PC-3 (cell line): ENCODE data around the gene LSM3. TPM values are rescaled to one million over a fixed set of nuclear protein-coding genes. Genes with fewer than 3 reads are reported as not detected.

Experiments used
- ATAC-seq: fragments of 200-7000 bp; cut with Tn5 transposase; 2 replicates; pipeline ENCODE4 v1.9.1; 2020; ENCODE audit warnings: mild to moderate bottlenecking, moderate library complexity
- BruUV-seq: library from RNA; stranded (reverse); fragments of 400-500 nt; replicated peaks from 2 replicates; lab custom pipeline; 2021; lab: Mats Ljungman, UMichigan
- CTCF ChIA-PET: fragments of 300-600 bp; sonication (Branson Sonifier 250); formaldehyde crosslinking; loops from one replicate; lab custom pipeline; 2022; ENCODE audit warnings: antibody characterized with exemption; lab: Charles Lee
- POLR2A ChIA-PET: fragments of 300-600 bp; sonication (Branson Sonifier 250); formaldehyde crosslinking; loops from one replicate; lab custom pipeline; 2022; ENCODE audit warnings: antibody characterized with exemption; ENCODE audit not compliant: unreplicated experiment; lab: Charles Lee
- DNase-seq: peaks from one replicate; pipeline ENCODE4 v3.0.0-alpha.2; 2015
- H2AFZ ChIP-seq: fragments of 300-600 bp; sonication (generic); 2 replicates; pipeline ENCODE4 v1.6.0; 2016; ENCODE audit warnings: antibody characterized with exemption, low read length
- H3F3A ChIP-seq: fragments of 300-600 bp; sonication (generic); one replicate; pipeline ENCODE4 v1.6.0; 2017; ENCODE audit warnings: antibody characterized with exemption, low read length, control low read depth, mild to moderate bottlenecking; ENCODE audit not compliant: unreplicated experiment
- H3K27ac ChIP-seq: fragments of 300-600 bp; sonication (generic); 2 replicates; pipeline ENCODE4 v1.5.1; 2016; ENCODE audit warnings: mild to moderate bottlenecking, low read length
- H3K27me3 ChIP-seq: fragments of 300-600 bp; sonication (generic); 2 replicates; pipeline ENCODE4 v1.6.1; 2016; ENCODE audit warnings: low read length, mixed read lengths
- H3K36me3 ChIP-seq: fragments of 300-600 bp; sonication (generic); 2 replicates; pipeline ENCODE4 v1.6.1; 2016; ENCODE audit warnings: low read depth, mixed run types, low read length, mixed read lengths
- H3K4me1 ChIP-seq: fragments of 300-600 bp; sonication (generic); 2 replicates; pipeline ENCODE4 v1.5.1; 2016; ENCODE audit warnings: low read length; ENCODE audit not compliant: insufficient read depth
- H3K4me2 ChIP-seq: fragments of 300-600 bp; sonication (generic); 2 replicates; pipeline ENCODE4 v1.6.0; 2016; ENCODE audit warnings: low read length
- H3K4me3 ChIP-seq: fragments of 300-600 bp; sonication (generic); 2 replicates; pipeline ENCODE4 v1.5.1; 2016; ENCODE audit warnings: mild to moderate bottlenecking, low read length, mixed read lengths
- H3K79me2 ChIP-seq: fragments of 300-600 bp; sonication (generic); 2 replicates; pipeline ENCODE4 v1.6.1; 2017; ENCODE audit warnings: low read length, mixed read lengths
- H3K9ac ChIP-seq: fragments of 300-600 bp; sonication (generic); 2 replicates; pipeline ENCODE4 v1.6.0; 2016; ENCODE audit warnings: mild to moderate bottlenecking, low read length
- H3K9me2 ChIP-seq: fragments of 300-600 bp; sonication (generic); replicated peaks from 2 replicates; pipeline ENCODE4 v1.6.1; 2016; ENCODE audit warnings: mixed run types, low read length, mixed read lengths
- H3K9me3 ChIP-seq: fragments of 300-600 bp; sonication (generic); 2 replicates; pipeline ENCODE4 v1.6.1; 2016; ENCODE audit warnings: low read length, mixed read lengths
- H4K20me1 ChIP-seq: fragments of 300-600 bp; sonication (generic); 2 replicates; pipeline ENCODE4 v1.6.1; 2016; ENCODE audit warnings: low read length, mixed read lengths
- CTCF ChIP-seq: fragments of 300-600 bp; sonication (generic); conservative IDR thresholded peaks from 2 replicates; pipeline ENCODE4 v1.5.1; 2017; ENCODE audit warnings: antibody characterized with exemption, low read depth, mild to moderate bottlenecking, low read length
- EZH2 ChIP-seq: fragments of 300-600 bp; sonication (generic); IDR thresholded peaks from one replicate; pipeline ENCODE4 v1.6.1; 2017; ENCODE audit warnings: antibody characterized with exemption, mild to moderate bottlenecking, low read length; ENCODE audit not compliant: unreplicated experiment
- EZH2phosphoT487 ChIP-seq: fragments of 300-600 bp; sonication (generic); IDR thresholded peaks from 2 replicates; pipeline ENCODE4 v1.6.1; 2018; ENCODE audit warnings: mild to moderate bottlenecking, antibody characterized with exemption, low read length, borderline replicate concordance
- intact Hi-C: fragments of 100-400 bp; cut with micrococcal nuclease; formaldehyde crosslinking; loops from 2 replicates; pipeline ENCODE4 v1.9.0; 2023
- total RNA-seq: library from RNA; depleted of rRNA; stranded (reverse); fragments of >200 nt; gene quantifications from 2 replicates; pipeline ENCODE4 v1.2.3, GENCODE V29; 2014

Gene LSM3
- total RNA-seq, 1 experiment from 2014 or later, result 27.2 TPM

- TF ChIP-seq EZH2phosphoT487 (no peak), CTCF (no peak), EZH2 (no peak)
- no peaks in the 10 kb centered on the region for H3K9me2 ChIP-seq
- no peak overlapping the region for H3K27ac ChIP-seq
- no TSS peak for BruUV-seq
- H3K4me1 ChIP-seq, result no peaks in the 10 kb centered on the region
- H4K20me1 ChIP-seq, result no peaks in the 10 kb centered on the region
- ChIA-PET POLR2A (no interaction called here), CTCF (no interaction called here)
- DNase-seq (no peak), ATAC-seq (no peak)
- H3K9ac ChIP-seq, result no peak overlapping the region
- H3K4me3 ChIP-seq, result no peak overlapping the region
- H3K4me2 ChIP-seq, result no peak overlapping the region
- intact Hi-C loops, result no loop called here
- no peaks in the 10 kb centered on the region for H3K36me3 ChIP-seq
- no peak overlapping the region for H2AFZ ChIP-seq
- no peaks in the 10 kb centered on the region for H3F3A ChIP-seq
- H3K27me3 ChIP-seq, result no peaks in the 10 kb centered on the region
- no peaks in the 10 kb centered on the region for H3K9me3 ChIP-seq
- H3K79me2 ChIP-seq, result no peaks in the 10 kb centered on the region
Observed at GRCh38 chr3:14242490-14243311, 64.1 kb downstream of the LSM3 start.

- ChIA-PET CTCF (no interaction called here), POLR2A (no interaction called here)
- Histone ChIP-seq H3K4me3 (no peak overlapping the region), H3K4me1 (no peaks in the 10 kb centered on the region), H4K20me1 (no peaks in the 10 kb centered on the region), H3K9me2 (no peaks in the 10 kb centered on the region), H3K9ac (no peak overlapping the region), H3K9me3 (no peaks in the 10 kb centered on the region), H3F3A (no peaks in the 10 kb centered on the region), H3K36me3 (no peaks in the 10 kb centered on the region), H3K27ac (no peak overlapping the region), H3K27me3 (no peaks in the 10 kb centered on the region), H2AFZ (no peak overlapping the region), H3K4me2 (no peak overlapping the region), H3K79me2 (no peaks in the 10 kb centered on the region)
- DNase-seq, result no peak
- ATAC-seq, result peak; percentile 45
- intact Hi-C loops, result no loop called here
- no TSS peak for BruUV-seq
- no peak for TF ChIP-seq EZH2
- TF ChIP-seq CTCF, result no peak
- TF ChIP-seq EZH2phosphoT487, result no peak
Observed at GRCh38 chr3:14243782-14244181, 65.2 kb downstream of the LSM3 start.

- Histone ChIP-seq H3K27ac (no peak overlapping the region), H3K4me1 (no peaks in the 10 kb centered on the region), H3F3A (no peaks in the 10 kb centered on the region), H3K9ac (no peak overlapping the region), H2AFZ (no peak overlapping the region), H3K9me3 (no peaks in the 10 kb centered on the region), H3K27me3 (no peaks in the 10 kb centered on the region), H3K36me3 (no peaks in the 10 kb centered on the region), H4K20me1 (no peaks in the 10 kb centered on the region), H3K4me2 (no peak overlapping the region), H3K9me2 (no peaks in the 10 kb centered on the region), H3K4me3 (no peak overlapping the region), H3K79me2 (no peaks in the 10 kb centered on the region)
- no peak for DNase-seq
- POLR2A ChIA-PET, result no interaction called here
- no peak for TF ChIP-seq EZH2phosphoT487
- no peak for TF ChIP-seq EZH2
- TF ChIP-seq CTCF, result no peak
- intact Hi-C loops, result no loop called here
- CTCF ChIA-PET, result no interaction called here
- BruUV-seq, result no TSS peak
- no peak for ATAC-seq
Observed at GRCh38 chr3:14244521-14245247, 66.1 kb downstream of the LSM3 start.
